Hepatocyte (in vitro differentiated cells): ENCODE results near the gene LY6G5B. TPM values are rescaled to one million over a fixed set of nuclear protein-coding genes. Genes with fewer than 3 reads are reported as not detected.

Source experiments
- DNase-seq: peaks from one replicate; pipeline ENCODE4 v3.0.0-alpha.2; 2016; ENCODE audit warnings: low spot score
- H2AFZ ChIP-seq: fragments of 200-600 bp; sonication (generic); 2 replicates; pipeline ENCODE4 v1.6.0; 2016; ENCODE audit warnings: antibody characterized with exemption, mild to moderate bottlenecking
- H3K27ac ChIP-seq: fragments of 200-600 bp; sonication (generic); 2 replicates; pipeline ENCODE4 v1.5.1; 2016; ENCODE audit warnings: mild to moderate bottlenecking
- H3K27me3 ChIP-seq: fragments of 200-600 bp; sonication (generic); 2 replicates; pipeline ENCODE4 v1.6.1; 2016
- H3K36me3 ChIP-seq: fragments of 200-600 bp; sonication (generic); replicated peaks from 2 replicates; pipeline ENCODE4 v1.5.1; 2016; ENCODE audit warnings: low read depth; ENCODE audit not compliant: insufficient read depth
- H3K4me1 ChIP-seq: fragments of 200-600 bp; sonication (generic); 2 replicates; pipeline ENCODE4 v1.5.1; 2016; ENCODE audit warnings: mild to moderate bottlenecking, moderate library complexity; ENCODE audit not compliant: insufficient read depth
- H3K4me2 ChIP-seq: fragments of 200-600 bp; sonication (generic); 2 replicates; pipeline ENCODE4 v1.6.0; 2016
- H3K4me3 ChIP-seq: fragments of 200-600 bp; sonication (generic); 2 replicates; pipeline ENCODE4 v1.5.1; 2016; ENCODE audit warnings: mild to moderate bottlenecking
- H3K79me2 ChIP-seq: fragments of 200-600 bp; sonication (generic); 2 replicates; pipeline ENCODE4 v1.6.0; 2017; ENCODE audit warnings: mild to moderate bottlenecking
- H3K9me2 ChIP-seq: fragments of 200-600 bp; sonication (generic); replicated peaks from 2 replicates; pipeline ENCODE4 v1.6.0; 2017; ENCODE audit warnings: mild to moderate bottlenecking; ENCODE audit not compliant: insufficient read depth
- H3K9me3 ChIP-seq: fragments of 200-600 bp; sonication (generic); 2 replicates; pipeline ENCODE4 v1.5.1; 2016; ENCODE audit warnings: low read depth, mild to moderate bottlenecking
- H4K20me1 ChIP-seq: fragments of 200-600 bp; sonication (generic); 2 replicates; pipeline ENCODE4 v1.6.0; 2016; ENCODE audit warnings: mild to moderate bottlenecking; ENCODE audit not compliant: insufficient read depth, poor library complexity, severe bottlenecking
- EZH2 ChIP-seq: fragments of 200-600 bp; sonication (generic); IDR thresholded peaks from 2 replicates; pipeline ENCODE4 v1.6.1; 2016; ENCODE audit warnings: antibody characterized with exemption, mild to moderate bottlenecking, borderline replicate concordance
- EZH2phosphoT487 ChIP-seq: fragments of 200-600 bp; sonication (generic); IDR thresholded peaks from one replicate; pipeline ENCODE4 v1.6.1; 2018; ENCODE audit warnings: antibody characterized with exemption, mild to moderate bottlenecking, low read depth, moderate library complexity; ENCODE audit not compliant: unreplicated experiment, severe bottlenecking
- WGBS: methylation state at CpG from one replicate; pipeline ENCODE4 v1.1.6; 2016; ENCODE audit warnings: low lambda C conversion rate; ENCODE audit errors: missing lambda C conversion rate; 5-methylcytosine and 5-hydroxymethylcytosine counted together
- polyA plus RNA-seq: library from polyadenylated mRNA; unstranded; fragments of >200 nt; fragmentation: Nextera tagmentation; extraction: Ambion mirVana; gene quantifications from 2 replicates; pipeline ENCODE4 v1.2.1, GENCODE V29; 2016
- total RNA-seq: library from RNA; depleted of rRNA; stranded (reverse); fragments of >200 nt; gene quantifications from 2 replicates; pipeline ENCODE4 v1.2.3, GENCODE V29; 2014
- TF ChIP-seq, protein P1 (sequence below): fragments of 200-600 bp; sonication (generic); IDR thresholded peaks from 2 replicates; pipeline ENCODE4 v1.5.1; 2016; ENCODE audit warnings: antibody characterized with exemption, mild to moderate bottlenecking; ENCODE audit not compliant: poor library complexity

Gene LY6G5B
- 2.2 and 5.3 TPM in 2 replicates for total RNA-seq
- polyA plus RNA-seq: 14.9 and 18.9 TPM in 2 replicates

- no peak for DNase-seq
- Histone ChIP-seq H3K4me3 (no peak within 1 kb of the TSS), H3K9me3 (no peaks in the 10 kb centered on the region), H4K20me1 (no peaks in the 10 kb centered on the region), H3K4me1 (no peaks in the 10 kb centered on the region), H3K4me2 (no peak within 1 kb of the TSS), H3K36me3 (no peaks in the 10 kb centered on the region), H3K79me2 (peaks cover 30% of the 10 kb centered on the region), H3K27ac (no peak within 1 kb of the TSS), H3K9me2 (no peaks in the 10 kb centered on the region), H2AFZ (no peak within 1 kb of the TSS), H3K27me3 (no peaks in the 10 kb centered on the region)
- WGBS: 92% methylated on average over 8 of the region's 8 CpGs
- TF ChIP-seq EZH2: no peak
- no peak for TF ChIP-seq EZH2phosphoT487
- TF ChIP-seq, protein P1, sequence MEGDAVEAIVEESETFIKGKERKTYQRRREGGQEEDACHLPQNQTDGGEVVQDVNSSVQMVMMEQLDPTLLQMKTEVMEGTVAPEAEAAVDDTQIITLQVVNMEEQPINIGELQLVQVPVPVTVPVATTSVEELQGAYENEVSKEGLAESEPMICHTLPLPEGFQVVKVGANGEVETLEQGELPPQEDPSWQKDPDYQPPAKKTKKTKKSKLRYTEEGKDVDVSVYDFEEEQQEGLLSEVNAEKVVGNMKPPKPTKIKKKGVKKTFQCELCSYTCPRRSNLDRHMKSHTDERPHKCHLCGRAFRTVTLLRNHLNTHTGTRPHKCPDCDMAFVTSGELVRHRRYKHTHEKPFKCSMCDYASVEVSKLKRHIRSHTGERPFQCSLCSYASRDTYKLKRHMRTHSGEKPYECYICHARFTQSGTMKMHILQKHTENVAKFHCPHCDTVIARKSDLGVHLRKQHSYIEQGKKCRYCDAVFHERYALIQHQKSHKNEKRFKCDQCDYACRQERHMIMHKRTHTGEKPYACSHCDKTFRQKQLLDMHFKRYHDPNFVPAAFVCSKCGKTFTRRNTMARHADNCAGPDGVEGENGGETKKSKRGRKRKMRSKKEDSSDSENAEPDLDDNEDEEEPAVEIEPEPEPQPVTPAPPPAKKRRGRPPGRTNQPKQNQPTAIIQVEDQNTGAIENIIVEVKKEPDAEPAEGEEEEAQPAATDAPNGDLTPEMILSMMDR: no peak
Measured at GRCh38 chr6:31669676-31670075, at the start of gene LY6G5B. Gene LY6G5B, plus strand, starts transcription at chr6:31669976. Its CDS starts 975 bp downstream, at chr6:31670951.

- Histone ChIP-seq H3K4me2 (peak within 1 kb of the TSS; percentile 91), H3K27ac (peak within 1 kb of the TSS; percentile 95), H3K4me1 (peaks cover 8% of the 10 kb centered on the region), H3K36me3 (no peaks in the 10 kb centered on the region), H2AFZ (peak within 1 kb of the TSS; percentile 43), H3K9me2 (no peaks in the 10 kb centered on the region), H3K27me3 (no peaks in the 10 kb centered on the region), H4K20me1 (peaks cover 26% of the 10 kb centered on the region), H3K4me3 (peak within 1 kb of the TSS; percentile 51), H3K9me3 (no peaks in the 10 kb centered on the region), H3K79me2 (peaks cover 46% of the 10 kb centered on the region)
- DNase-seq: peak; percentile 98
- TF ChIP-seq EZH2phosphoT487: no peak
- TF ChIP-seq, protein P1: no peak
- TF ChIP-seq EZH2: no peak
- WGBS: 0% methylated on average over 16 of the region's 67 CpGs
Measured at GRCh38 chr6:31620586-31621319, 49.0 kb upstream of the LY6G5B start, which contains the start of gene PRRC2A. Gene PRRC2A, plus strand, starts transcription at chr6:31620715. Its CDS starts 2,075 bp downstream, at chr6:31622790.

GRCh38 chr6:31621320-31621939, 48.3 kb upstream of the LY6G5B start:
- Histone ChIP-seq H3K9me3 (no peaks in the 10 kb centered on the region), H3K27ac (peak overlapping the region; percentile 95), H3K4me2 (peak overlapping the region; percentile 91), H3K79me2 (peaks cover 53% of the 10 kb centered on the region), H3K27me3 (no peaks in the 10 kb centered on the region), H3K9me2 (no peaks in the 10 kb centered on the region), H3K4me3 (peak overlapping the region; percentile 51), H2AFZ (peak overlapping the region; percentile 43), H3K36me3 (no peaks in the 10 kb centered on the region), H3K4me1 (peaks cover 8% of the 10 kb centered on the region), H4K20me1 (peaks cover 26% of the 10 kb centered on the region)
- TF ChIP-seq EZH2phosphoT487 (no peak), EZH2 (no peak)
- TF ChIP-seq, protein P1: no peak
- 3% methylated on average over 15 of the region's 15 CpGs for WGBS
- no peak for DNase-seq
